ENCODE measurements around the gene NAV2. TPM values are rescaled to one million over a fixed set of nuclear protein-coding genes. Genes with fewer than 3 reads are reported as not detected.

NAV2 gene
- polyA plus RNA-seq, 1 donor (not counting 4 experiments of a cell fraction or from before 2014, with no cell fraction given) = 4.0 TPM

- Histone ChIP-seq H3K9ac (ENCODE audit: control insufficient read depth, extremely low read depth, insufficient read depth, low read length) (no peak overlapping the region), H3K4me3 (ENCODE audit: control insufficient read depth in 2 of 3, extremely low read depth in 1 of 3, insufficient read depth in 2 of 3, low read depth in 1 of 3, low read length in 3 of 3) (no peak overlapping the region), H3K27ac (ENCODE audit: control insufficient read depth, insufficient read depth, low read length) (no peak overlapping the region), H4K20me1 (ENCODE audit: control insufficient read depth, extremely low read depth, insufficient read depth, low read length) (no peaks in the 10 kb centered on the region), H3K9me3 (ENCODE audit: control insufficient read depth, low read depth, low read length) (no peaks in the 10 kb centered on the region), H3K4me2 (ENCODE audit: control insufficient read depth, extremely low read depth, insufficient read depth, low read depth, low read length) (no peak overlapping the region), H3K36me3 (ENCODE audit: control insufficient read depth in 2 of 2, extremely low read depth in 1 of 2, insufficient read depth in 2 of 2, low read length in 2 of 2) (peaks cover 27 to 31% of the 10 kb centered on the region in 2 experiments), H2AFZ (ENCODE audit: control insufficient read depth, low read length) (no peak overlapping the region), H3K4me1 (ENCODE audit: control insufficient read depth, extremely low read depth, insufficient read depth, low read length) (no peaks in the 10 kb centered on the region), H3K79me2 (ENCODE audit: control insufficient read depth, insufficient read depth, low read length) (no peaks in the 10 kb centered on the region), H3K9me1 (ENCODE audit: control insufficient read depth, extremely low read depth, insufficient read depth, low read length) (no peaks in the 10 kb centered on the region), H3K27me3 (ENCODE audit: control insufficient read depth, extremely low read depth, insufficient read depth, low read length) (no peaks in the 10 kb centered on the region)
- TF ChIP-seq EZH2 (IDR thresholded peaks at IDR 0.05; ENCODE audit: low read length) (no peak), CTCF (optimal IDR thresholded peaks at IDR 0.05 in 1 of 3, IDR thresholded peaks at IDR 0.05 in 1 of 3, conservative IDR thresholded peaks at IDR 0.05 in 1 of 3; ENCODE audit: extremely low read depth in 1 of 3, insufficient read depth in 2 of 3, low read length in 3 of 3) (no peak)
- no peak for FAIRE-seq
- DNase-seq (ENCODE audit: low read depth, low spot score) = no peak
- dilution Hi-C loops (cut with MboI; ENCODE audit: extremely low pct_ligation_motif_present, low sequenced_read_pairs) = no loop called here
Observed at GRCh38 chr11:20090654-20091374, 378.2 kb downstream of the NAV2 start.

GRCh38 chr11:20093775-20094174 lies 381.1 kb downstream of the NAV2 start:
- FAIRE-seq (no peak), DNase-seq (ENCODE audit: low read depth, low spot score) (no peak)
- no peaks in the 10 kb centered on the region for H3K79me2 ChIP-seq (ENCODE audit: control insufficient read depth, insufficient read depth, low read length)
- H3K4me3 ChIP-seq (ENCODE audit: control insufficient read depth in 2 of 3, extremely low read depth in 1 of 3, insufficient read depth in 2 of 3, low read depth in 1 of 3, low read length in 3 of 3) = no peak overlapping the region
- no peaks in the 10 kb centered on the region for H4K20me1 ChIP-seq (ENCODE audit: control insufficient read depth, extremely low read depth, insufficient read depth, low read length)
- H3K4me2 ChIP-seq (ENCODE audit: control insufficient read depth, extremely low read depth, insufficient read depth, low read depth, low read length) = no peak overlapping the region
- no peak overlapping the region for H3K9ac ChIP-seq (ENCODE audit: control insufficient read depth, extremely low read depth, insufficient read depth, low read length)
- peaks cover 23 to 27% of the 10 kb centered on the region in 2 experiments for H3K36me3 ChIP-seq (ENCODE audit: control insufficient read depth in 2 of 2, extremely low read depth in 1 of 2, insufficient read depth in 2 of 2, low read length in 2 of 2)
- H3K9me3 ChIP-seq (ENCODE audit: control insufficient read depth, low read depth, low read length) = no peaks in the 10 kb centered on the region
- H3K4me1 ChIP-seq (ENCODE audit: control insufficient read depth, extremely low read depth, insufficient read depth, low read length) = no peaks in the 10 kb centered on the region
- no peak overlapping the region for H3K27ac ChIP-seq (ENCODE audit: control insufficient read depth, insufficient read depth, low read length)
- no peaks in the 10 kb centered on the region for H3K9me1 ChIP-seq (ENCODE audit: control insufficient read depth, extremely low read depth, insufficient read depth, low read length)
- TF ChIP-seq CTCF (optimal IDR thresholded peaks at IDR 0.05 in 1 of 3, IDR thresholded peaks at IDR 0.05 in 1 of 3, conservative IDR thresholded peaks at IDR 0.05 in 1 of 3; ENCODE audit: extremely low read depth in 1 of 3, insufficient read depth in 2 of 3, low read length in 3 of 3) (no peak), EZH2 (IDR thresholded peaks at IDR 0.05; ENCODE audit: low read length) (no peak)
- no peaks in the 10 kb centered on the region for H3K27me3 ChIP-seq (ENCODE audit: control insufficient read depth, extremely low read depth, insufficient read depth, low read length)
- dilution Hi-C loops (cut with MboI; ENCODE audit: extremely low pct_ligation_motif_present, low sequenced_read_pairs) = no loop called here
- no peak overlapping the region for H2AFZ ChIP-seq (ENCODE audit: control insufficient read depth, low read length)
